Smooth muscle cell (in vitro differentiated cells): ENCODE results near the gene AP3S1. TPM values are rescaled to one million over a fixed set of nuclear protein-coding genes. Genes with fewer than 3 reads are reported as not detected.
"Not testable (repeated sequence)": the region's sequence is repeated elsewhere in the genome, so short reads cannot be mapped to it uniquely, and the experiment has no call there.

ENCODE experiments used
- DNase-seq: peaks from one replicate; lab custom pipeline; 2025; ENCODE audit not compliant: unreplicated experiment; lab: John Stamatoyannopoulos, UW
- H2AFZ ChIP-seq: fragments of 200-600 bp; sonication (generic); 2 replicates; pipeline ENCODE4 v1.6.0; 2016; ENCODE audit warnings: antibody characterized with exemption, low read depth, mild to moderate bottlenecking
- H3F3A ChIP-seq: fragments of 200-600 bp; sonication (generic); 2 replicates; pipeline ENCODE4 v1.6.0; 2017; ENCODE audit warnings: antibody characterized with exemption, low read depth
- H3K27ac ChIP-seq: fragments of 200-600 bp; sonication (generic); 2 replicates; pipeline ENCODE4 v1.5.1; 2016; ENCODE audit warnings: low read depth, mild to moderate bottlenecking
- H3K27me3 ChIP-seq: fragments of 200-600 bp; sonication (generic); 2 replicates; pipeline ENCODE4 v1.6.1; 2016; ENCODE audit warnings: low read depth, mild to moderate bottlenecking
- H3K36me3 ChIP-seq: fragments of 200-600 bp; sonication (generic); 2 replicates; pipeline ENCODE4 v1.5.1; 2016; ENCODE audit warnings: low read depth
- H3K4me1 ChIP-seq: fragments of 200-600 bp; sonication (generic); 2 replicates; pipeline ENCODE4 v1.5.1; 2016; ENCODE audit warnings: low read depth
- H3K4me2 ChIP-seq: fragments of 200-600 bp; sonication (generic); 2 replicates; pipeline ENCODE4 v1.6.0; 2016; ENCODE audit warnings: mild to moderate bottlenecking
- H3K4me3 ChIP-seq: fragments of 200-600 bp; sonication (generic); 2 replicates; pipeline ENCODE4 v1.5.1; 2016; ENCODE audit warnings: mild to moderate bottlenecking
- H3K79me2 ChIP-seq: fragments of 200-600 bp; sonication (generic); 2 replicates; pipeline ENCODE4 v1.6.0; 2016; ENCODE audit warnings: low read depth, mild to moderate bottlenecking
- H3K9ac ChIP-seq: fragments of 200-600 bp; sonication (generic); 2 replicates; pipeline ENCODE4 v1.6.0; 2016; ENCODE audit warnings: low read depth
- H3K9me3 ChIP-seq: fragments of 200-600 bp; sonication (generic); replicated peaks from 2 replicates; pipeline ENCODE4 v1.5.1; 2016; ENCODE audit warnings: low read depth
- H4K20me1 ChIP-seq: fragments of 200-600 bp; sonication (generic); 2 replicates; pipeline ENCODE4 v1.6.0; 2016; ENCODE audit warnings: low read depth
- CTCF ChIP-seq: fragments of 200-600 bp; sonication (generic); IDR thresholded peaks from 2 replicates; pipeline ENCODE4 v1.5.1; 2017; ENCODE audit warnings: borderline replicate concordance, mild to moderate bottlenecking, antibody characterized with exemption; ENCODE audit not compliant: insufficient read depth, poor library complexity, severe bottlenecking
- WGBS: methylation state at CpG from one replicate; pipeline ENCODE4 v1.1.7; 2016; ENCODE audit warnings: low lambda C conversion rate; 5-methylcytosine and 5-hydroxymethylcytosine counted together
- polyA plus RNA-seq: library from polyadenylated mRNA; unstranded; fragments of >200 nt; fragmentation: Nextera tagmentation; extraction: Ambion mirVana; gene quantifications from 2 replicates; pipeline ENCODE4 v1.2.1, GENCODE V29; 2016
- total RNA-seq: library from RNA; depleted of rRNA; stranded (reverse); fragments of >200 nt; gene quantifications from 2 replicates; pipeline ENCODE4 v1.2.3, GENCODE V29; 2014

The AP3S1 gene
- total and polyA plus RNA-seq, 2 experiments from 2014 or later, result 130 to 191 TPM

DNA sequence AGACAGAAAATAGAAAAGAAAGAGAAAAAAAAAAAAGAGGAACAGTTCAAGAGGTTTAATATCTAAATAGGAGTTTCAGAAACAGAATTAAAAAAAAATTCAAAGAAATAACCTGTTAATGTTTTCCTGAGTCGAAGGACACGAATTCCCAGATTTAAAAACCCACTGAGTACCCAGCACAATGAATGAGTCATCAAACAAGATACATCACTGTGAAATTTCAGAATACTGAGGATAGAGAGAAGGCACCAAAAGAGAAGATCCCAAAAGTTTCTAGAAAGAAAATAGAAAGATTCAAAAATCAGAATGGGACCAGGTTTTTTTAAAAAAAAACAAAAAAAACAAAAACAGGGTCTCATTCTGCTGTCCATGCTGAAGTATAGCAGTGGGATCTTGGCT is 34.1 kb upstream of the AP3S1 start:
- Histone ChIP-seq H3K79me2 (no peaks in the 10 kb centered on the region), H3K9ac (no peak overlapping the region), H4K20me1 (no peaks in the 10 kb centered on the region), H3K4me3 (no peak overlapping the region), H3K36me3 (no peaks in the 10 kb centered on the region), H3F3A (peaks cover 16% of the 10 kb centered on the region), H3K4me1 (no peaks in the 10 kb centered on the region), H3K9me3 (no peaks in the 10 kb centered on the region), H3K27ac (peak overlapping the region; percentile 68), H2AFZ (no peak overlapping the region), H3K4me2 (peak overlapping the region; percentile 39), H3K27me3 (no peaks in the 10 kb centered on the region)
- WGBS, result 39% methylated on average over 2 of the region's 2 CpGs
- no peak for DNase-seq
- TF ChIP-seq CTCF, result no peak

DNA sequence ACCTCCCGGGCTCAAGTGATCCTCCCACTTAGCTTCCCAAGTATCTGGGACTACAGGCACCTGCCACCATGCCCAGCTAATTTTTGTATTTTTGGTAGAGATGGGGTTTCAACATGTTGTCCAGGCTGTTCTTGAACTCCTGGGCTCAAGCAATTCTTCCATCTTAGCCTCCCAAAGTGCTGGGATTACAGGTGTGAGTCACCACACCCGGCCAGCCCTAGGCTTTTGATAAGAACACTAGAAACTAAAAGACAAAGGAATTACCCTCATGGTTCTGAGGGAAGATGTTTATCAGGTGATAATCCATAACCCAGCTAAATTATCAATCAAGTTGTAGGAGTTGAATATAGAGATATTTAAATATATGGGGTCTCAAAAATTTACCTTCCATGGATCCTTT is 33.7 kb upstream of the AP3S1 start:
- not testable (repeated sequence) for H3K4me2 ChIP-seq, H3K36me3 ChIP-seq, H2AFZ ChIP-seq, H3K27ac ChIP-seq, H3K4me1 ChIP-seq, H3K9ac ChIP-seq, H3K9me3 ChIP-seq, H4K20me1 ChIP-seq, H3K4me3 ChIP-seq, H3K27me3 ChIP-seq, H3K79me2 ChIP-seq, DNase-seq
- peaks cover 16% of the 10 kb centered on the region for H3F3A ChIP-seq
- 80% methylated on average over 2 of the region's 2 CpGs for WGBS

- H3K79me2 ChIP-seq, result peaks cover 9% of the 10 kb centered on the region
- H3F3A ChIP-seq, result peaks cover 16% of the 10 kb centered on the region
- no peaks in the 10 kb centered on the region for H3K36me3 ChIP-seq
- no peak for TF ChIP-seq CTCF
- H3K27me3 ChIP-seq, result peaks cover 7% of the 10 kb centered on the region
- no peak overlapping the region for H3K9ac ChIP-seq
- DNase-seq, result no peak
- H3K9me3 ChIP-seq, result no peaks in the 10 kb centered on the region
- no peak overlapping the region for H2AFZ ChIP-seq
- peaks cover 14% of the 10 kb centered on the region for H3K4me1 ChIP-seq
- H3K4me2 ChIP-seq, result no peak overlapping the region
- no peaks in the 10 kb centered on the region for H4K20me1 ChIP-seq
- no peak overlapping the region for H3K27ac ChIP-seq
- H3K4me3 ChIP-seq, result no peak overlapping the region
- 98% methylated on average over 2 of the region's 2 CpGs for WGBS
Observed at GRCh38 chr5:115809946-115810345, 31.8 kb upstream of the AP3S1 start.

- Histone ChIP-seq H3K4me2 (no peak overlapping the region), H3K9ac (no peak overlapping the region), H3K9me3 (no peaks in the 10 kb centered on the region), H3K4me3 (no peak overlapping the region), H2AFZ (no peak overlapping the region), H3K36me3 (no peaks in the 10 kb centered on the region), H3K79me2 (peaks cover 17% of the 10 kb centered on the region), H3F3A (peaks cover 16% of the 10 kb centered on the region), H4K20me1 (no peaks in the 10 kb centered on the region), H3K4me1 (peaks cover 14% of the 10 kb centered on the region), H3K27ac (no peak overlapping the region), H3K27me3 (peaks cover 14% of the 10 kb centered on the region)
- no peak for TF ChIP-seq CTCF
- DNase-seq, result no peak
Observed at GRCh38 chr5:115810761-115811160, 31.0 kb upstream of the AP3S1 start.
